HL-60/S4 (cell line): ENCODE measurements around the gene RSL1D1.
"Not testable (repeated sequence)": the region's sequence is repeated elsewhere in the genome, so short reads cannot be mapped to it uniquely, and the experiment has no call there.

ENCODE experiments used
- in situ Hi-C: fragments of 300-500 bp; cut with MboI; formaldehyde crosslinking; loops from 2 replicates; pipeline ENCODE4 v1.14.3; 2022; ENCODE audit warnings: low sequenced_read_pairs

RSL1D1 gene

DNA sequence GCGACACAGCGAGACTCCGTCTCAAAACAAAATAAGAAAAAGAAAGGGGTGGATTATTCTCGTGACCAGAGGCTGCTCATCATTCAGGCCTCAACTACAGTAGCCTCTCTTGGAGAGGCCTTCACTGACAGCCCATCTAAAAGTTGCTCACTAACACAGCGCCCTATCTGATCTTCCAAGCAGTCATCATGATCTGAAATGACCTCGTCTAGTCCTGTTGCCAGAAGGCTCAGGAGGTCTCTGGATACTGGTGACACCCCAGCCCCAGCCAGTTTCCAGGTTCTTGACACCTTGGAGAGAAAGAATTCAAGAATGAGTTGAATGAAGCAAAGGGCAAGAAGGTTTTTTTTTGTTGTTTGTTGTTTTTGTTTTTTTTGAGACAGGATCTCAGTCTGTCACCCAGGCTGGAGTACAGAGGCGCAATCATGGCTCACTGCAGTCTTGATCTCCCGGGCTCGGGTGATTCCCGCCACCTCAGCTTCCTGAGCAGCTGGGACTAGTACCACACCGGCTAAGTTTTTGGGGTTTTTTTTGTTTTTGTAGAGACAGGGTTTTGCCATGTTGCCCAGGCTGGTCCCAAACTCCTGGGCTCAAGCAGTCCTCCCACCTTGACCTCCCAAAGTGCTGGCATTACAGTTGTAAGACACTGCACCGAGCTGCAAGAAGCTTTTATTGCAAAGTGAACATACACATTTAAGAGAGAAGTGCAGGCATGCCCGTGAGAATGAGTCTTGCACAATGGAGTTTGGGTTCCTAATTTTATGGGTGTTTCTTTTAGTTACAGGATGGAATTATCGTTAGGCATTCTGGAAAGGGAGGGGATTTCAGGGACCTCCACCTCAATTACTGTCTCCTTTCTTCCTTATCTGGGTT, 51.6 kb downstream of the RSL1D1 start:
- in situ Hi-C loops, result loop anchor here (25.0 kb wide), 1 partner anchor 837 kb away; no protein-coding TSS in a partner anchor

DNA sequence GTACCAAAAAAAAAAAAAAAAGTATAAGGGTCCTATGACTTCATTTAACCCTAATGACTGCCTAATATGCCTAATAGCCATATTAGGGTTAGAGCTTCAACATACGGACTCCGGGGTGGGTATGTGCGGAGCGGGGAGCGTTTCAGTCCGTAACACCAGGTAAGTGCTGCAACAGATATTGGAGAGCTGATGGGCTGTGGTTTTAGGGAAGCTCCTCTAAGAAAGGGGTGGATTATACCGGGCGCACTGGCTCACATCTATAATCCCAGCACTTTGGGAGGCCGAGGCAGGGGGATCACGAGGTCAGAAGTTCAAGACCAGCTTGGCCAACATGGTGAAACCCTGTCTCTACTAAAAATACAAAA, 52.3 kb downstream of the RSL1D1 start:
- in situ Hi-C loops, result no loop called here

DNA sequence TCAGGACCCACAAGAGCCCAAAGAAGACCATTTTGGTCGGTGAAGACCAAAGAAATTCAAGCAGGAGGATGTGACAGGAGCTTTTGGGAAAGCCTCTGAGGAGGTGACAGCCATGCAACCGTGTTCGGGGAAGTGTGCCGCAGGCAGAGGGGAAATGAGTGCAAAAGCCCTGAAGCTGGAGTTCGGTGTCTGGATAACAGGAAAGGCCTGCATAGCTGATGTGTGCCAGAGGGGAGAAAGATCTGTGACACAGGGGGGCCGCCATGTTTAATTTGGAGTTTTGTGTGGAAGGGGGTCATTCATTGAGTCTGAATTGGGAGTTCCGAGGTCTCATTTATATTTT, 53.4 kb downstream of the RSL1D1 start:
- in situ Hi-C loops, result no loop called here

DNA sequence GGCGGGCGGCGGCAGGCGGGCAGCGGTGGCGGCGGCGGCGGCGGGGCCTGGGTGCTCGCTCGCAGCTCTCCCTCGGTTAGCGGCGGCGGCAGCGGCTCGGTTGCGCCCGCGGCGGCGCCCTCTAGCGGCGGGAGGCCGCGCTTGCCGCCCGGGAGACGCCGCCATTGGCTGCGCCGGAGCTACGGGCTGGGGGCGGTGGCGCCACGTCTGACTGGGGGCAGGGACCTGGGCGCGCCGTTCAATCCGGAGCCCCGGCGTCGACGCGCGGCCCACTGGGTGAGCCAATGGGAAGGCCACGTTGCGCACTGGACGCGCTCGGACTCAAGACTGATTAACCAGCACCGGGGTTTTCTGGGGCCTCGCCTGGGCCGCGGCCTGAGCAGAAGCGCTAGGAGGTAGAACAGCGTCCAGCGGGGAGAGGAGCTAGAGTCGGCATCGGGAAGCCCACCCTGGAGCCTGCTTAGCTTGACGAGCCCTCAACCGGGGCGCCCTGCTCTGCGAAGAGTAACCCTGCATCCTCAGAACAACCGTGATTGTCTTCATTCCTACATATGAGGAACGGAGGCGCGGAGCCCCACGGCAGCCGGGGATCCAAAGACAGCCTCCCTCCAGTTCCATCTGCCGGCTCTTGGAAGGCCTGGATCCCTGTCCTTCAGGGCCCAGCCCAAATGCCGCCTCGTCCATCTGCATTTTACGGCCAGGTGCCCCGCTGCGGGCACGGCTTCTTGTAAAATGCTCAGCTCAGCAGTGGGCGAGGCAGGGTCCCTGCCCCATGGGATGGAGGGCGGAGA, 54.0 kb downstream of the RSL1D1 start, which contains the start of gene ZC3H7A:
Gene ZC3H7A, minus strand, starts transcription at position 93 of the 791 bp plus-strand sequence. CDS start 14,904 bp downstream, outside the sequence.
- in situ Hi-C loops, result no loop called here

DNA sequence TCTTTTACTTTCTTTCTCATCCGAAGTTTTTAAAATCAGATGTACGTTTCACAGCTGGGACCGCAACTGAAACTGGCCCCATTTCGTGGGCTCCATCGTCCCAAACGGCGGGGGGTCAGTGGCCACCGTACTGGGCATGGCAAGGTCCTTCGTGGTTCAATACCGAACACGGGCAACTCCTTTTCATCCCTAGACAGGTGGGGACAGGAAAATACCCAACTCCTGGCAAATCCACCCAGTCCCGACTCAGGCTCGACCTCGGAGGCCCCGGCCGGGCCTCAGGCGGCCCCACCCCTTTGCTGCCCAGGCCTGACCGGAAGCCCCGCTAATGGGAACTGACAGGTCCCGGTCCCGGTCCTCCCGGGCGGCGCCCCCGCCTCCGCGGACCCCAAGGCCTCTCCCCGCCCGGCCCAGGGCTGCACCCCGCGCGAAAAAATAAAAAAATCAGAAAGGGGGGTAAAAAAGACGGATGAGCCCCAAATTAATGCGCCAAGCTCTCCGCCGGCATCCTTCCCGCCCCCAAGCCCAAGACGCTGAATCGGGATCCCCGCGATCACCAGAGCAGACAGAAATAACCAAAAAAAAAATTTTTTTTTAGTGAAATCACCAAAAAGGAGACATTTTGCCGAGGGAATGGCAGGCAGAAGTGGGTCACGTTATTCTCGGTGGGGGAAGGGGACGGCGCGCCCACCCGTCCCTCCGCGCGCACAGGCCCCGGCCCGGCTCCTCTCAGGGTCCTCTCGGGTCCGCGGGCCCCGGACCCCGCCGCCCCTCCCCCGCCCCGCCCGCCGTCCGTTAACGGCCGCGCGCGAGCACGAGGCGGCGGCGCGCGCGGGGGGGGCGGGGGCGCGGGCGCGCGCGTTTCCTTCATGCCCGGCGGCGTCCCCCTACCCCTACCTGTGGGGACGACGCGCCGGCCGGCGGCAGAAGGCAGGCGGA, 54.8 kb downstream of the RSL1D1 start:
- in situ Hi-C loops, result no loop called here

DNA sequence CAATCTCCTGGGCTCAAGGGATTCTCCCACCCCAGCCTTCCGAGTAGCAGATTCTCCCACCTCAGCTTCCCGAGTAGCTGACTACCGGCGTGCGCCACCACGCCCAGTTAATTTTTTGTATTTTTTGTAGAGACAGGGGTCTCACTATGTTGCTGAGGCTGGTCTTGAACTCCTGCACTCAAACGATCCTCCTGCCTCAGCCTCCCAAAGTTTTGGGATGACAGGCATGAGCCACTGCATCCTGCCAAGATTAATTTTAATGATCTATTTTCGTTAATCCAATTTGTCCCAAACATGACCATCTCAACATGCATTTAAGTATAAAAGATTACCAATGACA, 55.5 kb downstream of the RSL1D1 start:
- in situ Hi-C loops, result no loop called here

DNA sequence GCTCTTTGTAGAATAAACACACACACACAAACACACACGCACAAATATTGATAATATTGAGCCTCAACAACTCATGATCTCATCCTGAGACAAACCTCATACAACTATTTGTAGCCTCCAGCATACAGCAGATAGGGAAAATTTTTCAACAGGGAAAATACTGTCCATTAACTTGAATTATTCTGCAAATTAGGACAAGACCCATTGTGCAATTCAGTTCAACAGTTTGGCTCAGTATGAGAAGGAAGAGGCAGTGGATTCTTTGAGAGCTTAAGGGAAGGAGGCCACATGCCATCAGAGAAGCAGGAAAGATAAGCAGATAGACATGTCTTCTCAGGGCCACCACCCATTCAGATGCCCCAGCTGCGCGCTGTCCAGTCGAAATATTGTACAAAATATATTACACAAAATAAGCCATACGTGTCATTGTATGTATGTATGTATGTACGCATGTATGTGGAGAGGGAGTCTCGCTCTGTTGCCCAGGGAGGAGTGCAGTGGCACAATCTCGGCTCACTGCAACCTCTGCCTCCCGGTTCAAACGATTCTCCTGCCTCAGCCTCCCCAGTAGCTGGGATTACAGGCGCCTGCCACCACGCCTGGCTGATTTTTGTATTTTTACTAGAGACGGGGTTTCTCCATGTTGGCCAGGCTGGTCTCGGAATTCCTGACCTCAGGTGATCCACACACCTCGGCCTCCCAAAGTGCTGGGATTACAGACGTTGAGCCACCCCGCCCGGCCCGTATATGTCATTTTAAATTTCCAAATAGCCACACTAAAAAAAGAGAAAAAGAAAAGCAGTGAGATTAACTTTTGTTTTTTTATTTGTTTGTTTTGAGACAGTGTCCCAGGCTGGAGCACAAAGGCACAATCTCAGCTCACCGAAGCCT, 56.1 kb downstream of the RSL1D1 start:
- in situ Hi-C loops, result no loop called here

DNA sequence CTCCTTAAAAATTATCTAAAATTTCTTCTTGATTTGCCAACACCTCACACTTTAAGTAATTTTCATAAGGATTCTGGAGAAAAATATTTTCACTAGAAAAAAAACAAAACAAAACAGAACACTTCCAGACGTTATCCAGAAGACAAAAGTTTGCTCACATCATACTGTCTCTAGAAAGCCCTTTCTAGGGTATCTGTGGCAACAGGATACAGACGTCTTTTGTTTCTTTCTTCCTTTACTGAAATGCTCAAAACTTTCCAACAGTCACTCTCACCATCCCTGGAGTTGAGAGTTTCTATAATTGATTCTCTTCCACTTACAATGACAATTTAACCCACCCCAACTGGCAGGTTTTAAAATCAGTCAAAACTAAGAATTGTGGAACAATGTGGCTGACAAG, 56.9 kb downstream of the RSL1D1 start:
- in situ Hi-C loops, result no loop called here

DNA sequence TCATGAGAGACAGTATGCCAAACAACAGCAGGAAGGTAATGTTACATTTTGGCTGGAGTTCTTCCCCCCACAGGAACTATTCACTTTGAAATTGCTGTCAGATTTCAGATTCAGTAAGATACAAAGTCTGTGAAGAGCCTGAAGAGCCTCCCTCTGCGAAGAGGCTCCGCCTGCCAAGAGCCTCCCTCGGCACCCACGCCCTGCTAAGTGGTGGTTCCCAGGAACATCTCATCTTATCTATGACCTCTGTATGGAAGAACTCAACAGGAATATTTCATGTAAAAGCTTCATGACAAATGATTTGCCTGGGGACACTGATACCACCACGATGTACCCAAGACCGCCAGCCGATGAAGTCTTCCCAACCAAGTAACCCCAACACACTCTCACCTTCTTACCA, 57.5 kb downstream of the RSL1D1 start:
- in situ Hi-C loops, result no loop called here

DNA sequence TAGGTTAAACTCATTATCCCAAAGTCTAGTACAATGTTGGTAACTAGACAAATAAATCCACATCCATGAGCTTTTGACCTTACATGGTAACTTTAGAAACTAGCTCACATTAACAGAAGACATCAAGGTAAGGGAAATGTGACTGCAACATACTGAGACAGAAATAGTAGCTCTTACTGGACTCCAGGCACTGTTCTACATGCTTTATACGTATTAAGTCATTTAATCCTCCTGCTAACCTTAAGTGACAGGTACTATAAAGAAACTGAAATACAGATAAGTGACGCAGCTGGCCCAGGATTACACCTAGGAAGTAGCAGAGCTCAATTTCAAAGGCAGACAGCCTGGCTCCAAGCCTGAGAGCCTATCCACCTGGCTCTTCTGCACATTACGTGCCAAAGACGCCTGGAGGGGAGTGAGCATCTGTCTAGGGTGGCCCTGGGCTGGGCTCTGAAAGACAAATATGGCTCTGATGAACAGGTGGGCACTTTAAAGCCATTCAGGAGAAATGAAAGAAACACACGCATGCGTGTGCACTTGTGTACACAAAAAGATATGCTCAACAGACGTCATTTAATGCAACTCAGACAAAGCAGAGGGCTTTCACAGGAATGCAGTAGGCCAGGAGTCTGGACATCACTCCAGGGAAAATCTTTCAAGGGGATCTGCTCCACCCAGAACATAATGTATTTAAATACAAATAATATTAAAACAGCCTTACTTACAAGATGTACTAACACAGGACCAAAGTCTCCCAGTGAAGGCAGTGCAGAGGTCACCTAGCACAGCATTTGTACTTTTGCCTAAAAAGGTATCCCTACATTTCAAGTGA, 58.7 kb downstream of the RSL1D1 start:
- in situ Hi-C loops, result no loop called here

DNA sequence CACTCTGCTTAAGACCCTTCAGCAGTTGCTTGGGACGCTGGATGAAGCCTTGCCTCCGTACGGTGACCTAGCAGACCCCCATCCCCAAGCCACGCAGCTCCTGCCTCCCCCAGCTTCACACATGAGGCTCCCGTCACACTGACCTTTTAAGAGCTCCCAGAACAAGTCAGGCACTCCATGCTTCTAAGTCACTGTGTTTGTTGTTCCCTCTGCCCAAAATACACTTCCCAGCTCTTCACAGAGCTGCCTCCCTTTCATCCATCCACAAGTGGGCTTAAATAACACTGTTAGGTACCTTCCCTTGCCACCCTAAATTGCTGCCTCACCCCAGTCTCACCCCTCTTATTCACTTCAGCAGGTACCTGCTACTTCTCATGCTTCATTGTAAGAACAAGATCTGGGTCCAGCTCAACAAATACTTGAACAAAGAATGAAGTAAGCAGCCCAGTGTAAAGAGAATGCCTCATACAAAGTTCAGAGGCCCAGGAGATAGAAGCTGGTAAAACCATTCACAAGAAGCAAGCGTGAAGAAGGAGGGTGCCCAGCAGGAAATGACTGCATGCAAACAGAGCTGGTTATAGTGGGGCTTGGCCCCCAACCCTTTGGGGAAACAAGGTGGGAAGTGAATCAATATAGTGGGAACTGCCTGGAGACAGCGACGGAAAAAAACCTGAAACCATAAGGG, 60.1 kb downstream of the RSL1D1 start:
- in situ Hi-C loops, result no loop called here

DNA sequence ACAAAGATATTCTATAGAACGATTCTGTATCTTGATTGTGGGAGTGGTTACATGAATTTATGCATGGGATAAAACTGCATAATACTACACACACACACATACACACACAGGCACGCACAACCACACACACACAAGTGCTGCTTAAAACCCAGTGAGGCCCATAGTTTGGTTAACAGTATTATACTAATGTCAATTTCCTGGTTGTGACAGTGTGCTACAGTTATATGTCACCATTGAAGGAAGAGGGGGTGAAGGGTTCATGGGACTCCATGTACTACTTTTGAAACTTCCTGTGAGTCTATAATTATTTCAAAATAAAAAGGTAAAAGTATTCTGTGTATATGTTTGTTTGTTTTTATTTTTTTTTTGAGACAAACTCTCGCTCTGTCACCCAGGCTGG, 62.4 kb downstream of the RSL1D1 start:
- in situ Hi-C loops, result no loop called here

DNA sequence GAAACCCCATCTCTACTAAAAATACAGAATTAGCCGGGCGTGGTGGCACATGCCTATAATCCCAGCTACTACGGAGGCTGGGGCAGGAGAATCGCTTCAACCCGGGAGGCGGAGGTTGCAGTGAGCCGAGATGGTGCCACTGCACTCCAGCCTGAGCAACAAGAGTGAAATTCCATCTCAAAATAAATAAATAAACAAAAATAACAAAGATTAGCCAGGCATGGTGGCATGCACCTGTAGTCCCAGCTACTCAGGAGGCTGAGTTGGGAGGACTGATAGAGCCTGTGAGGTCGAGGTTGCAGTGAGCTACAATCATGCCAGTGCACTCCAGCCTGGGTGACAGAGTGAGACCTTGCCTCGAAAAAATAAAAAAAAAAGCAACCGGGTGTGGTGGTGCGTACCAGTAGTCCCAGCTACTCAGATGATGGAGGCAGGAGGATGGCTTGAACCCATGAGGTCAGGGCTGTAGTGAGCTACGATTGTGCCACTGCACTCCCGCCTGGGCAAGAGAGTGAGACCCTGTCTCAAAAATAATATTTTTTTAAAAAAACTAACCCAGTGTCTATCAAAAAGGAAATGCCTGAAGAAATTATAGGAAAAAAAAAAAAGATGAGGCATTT, 66.3 kb downstream of the RSL1D1 start:
- in situ Hi-C loops, result not testable (repeated sequence)

DNA sequence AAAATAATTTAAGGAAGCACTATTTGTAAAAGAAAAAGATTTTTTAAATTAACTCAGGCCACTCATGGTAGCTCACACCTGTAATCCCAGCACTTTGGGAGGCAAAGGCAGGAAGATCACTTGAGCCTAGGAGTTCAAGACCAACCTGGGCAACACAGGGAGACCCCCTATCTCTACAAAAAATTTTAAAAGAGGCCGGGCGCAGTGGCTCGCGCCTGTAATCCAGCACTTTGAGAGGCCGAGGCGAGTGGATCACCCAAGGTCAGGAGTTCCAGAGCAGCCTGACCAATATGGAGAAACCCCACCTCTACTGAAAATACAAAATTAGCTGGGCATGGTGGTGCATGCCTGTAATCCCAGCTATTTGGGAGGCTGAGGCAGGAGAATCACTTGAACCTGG, 67.0 kb downstream of the RSL1D1 start:
- in situ Hi-C loops, result not testable (repeated sequence)

DNA sequence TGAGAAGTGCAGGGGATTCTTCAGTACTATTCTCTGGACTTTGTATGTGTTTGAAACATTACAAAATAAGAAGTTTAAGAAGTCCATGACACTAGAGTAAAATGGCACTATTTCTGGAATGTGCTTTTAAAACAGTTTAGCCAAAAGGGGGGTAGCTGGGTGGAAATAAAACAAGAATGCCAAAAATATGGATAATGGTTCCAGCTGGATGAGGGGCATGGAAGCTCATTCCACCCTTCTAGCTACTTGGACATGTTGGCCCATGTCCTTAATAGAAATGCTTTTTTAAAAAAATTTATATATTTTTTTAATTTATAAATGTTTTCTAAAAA, 67.3 kb downstream of the RSL1D1 start:
- in situ Hi-C loops, result no loop called here
